Smooth muscle cell (in vitro differentiated cells): ENCODE results near the gene PDGFD. TPM values are rescaled to one million over a fixed set of nuclear protein-coding genes. Genes with fewer than 3 reads are reported as not detected.

ENCODE experiments used
- DNase-seq: peaks from one replicate; lab custom pipeline; 2025; ENCODE audit not compliant: unreplicated experiment; lab: John Stamatoyannopoulos, UW
- H2AFZ ChIP-seq: fragments of 200-600 bp; sonication (generic); 2 replicates; pipeline ENCODE4 v1.6.0; 2016; ENCODE audit warnings: antibody characterized with exemption, low read depth, mild to moderate bottlenecking
- H3F3A ChIP-seq: fragments of 200-600 bp; sonication (generic); 2 replicates; pipeline ENCODE4 v1.6.0; 2017; ENCODE audit warnings: antibody characterized with exemption, low read depth
- H3K27ac ChIP-seq: fragments of 200-600 bp; sonication (generic); 2 replicates; pipeline ENCODE4 v1.5.1; 2016; ENCODE audit warnings: low read depth, mild to moderate bottlenecking
- H3K27me3 ChIP-seq: fragments of 200-600 bp; sonication (generic); 2 replicates; pipeline ENCODE4 v1.6.1; 2016; ENCODE audit warnings: low read depth, mild to moderate bottlenecking
- H3K36me3 ChIP-seq: fragments of 200-600 bp; sonication (generic); 2 replicates; pipeline ENCODE4 v1.5.1; 2016; ENCODE audit warnings: low read depth
- H3K4me1 ChIP-seq: fragments of 200-600 bp; sonication (generic); 2 replicates; pipeline ENCODE4 v1.5.1; 2016; ENCODE audit warnings: low read depth
- H3K4me2 ChIP-seq: fragments of 200-600 bp; sonication (generic); 2 replicates; pipeline ENCODE4 v1.6.0; 2016; ENCODE audit warnings: mild to moderate bottlenecking
- H3K4me3 ChIP-seq: fragments of 200-600 bp; sonication (generic); 2 replicates; pipeline ENCODE4 v1.5.1; 2016; ENCODE audit warnings: mild to moderate bottlenecking
- H3K79me2 ChIP-seq: fragments of 200-600 bp; sonication (generic); 2 replicates; pipeline ENCODE4 v1.6.0; 2016; ENCODE audit warnings: low read depth, mild to moderate bottlenecking
- H3K9ac ChIP-seq: fragments of 200-600 bp; sonication (generic); 2 replicates; pipeline ENCODE4 v1.6.0; 2016; ENCODE audit warnings: low read depth
- H3K9me3 ChIP-seq: fragments of 200-600 bp; sonication (generic); replicated peaks from 2 replicates; pipeline ENCODE4 v1.5.1; 2016; ENCODE audit warnings: low read depth
- H4K20me1 ChIP-seq: fragments of 200-600 bp; sonication (generic); 2 replicates; pipeline ENCODE4 v1.6.0; 2016; ENCODE audit warnings: low read depth
- WGBS: methylation state at CpG from one replicate; pipeline ENCODE4 v1.1.7; 2016; ENCODE audit warnings: low lambda C conversion rate; 5-methylcytosine and 5-hydroxymethylcytosine counted together
- polyA plus RNA-seq: library from polyadenylated mRNA; unstranded; fragments of >200 nt; fragmentation: Nextera tagmentation; extraction: Ambion mirVana; gene quantifications from 2 replicates; pipeline ENCODE4 v1.2.1, GENCODE V29; 2016
- total RNA-seq: library from RNA; depleted of rRNA; stranded (reverse); fragments of >200 nt; gene quantifications from 2 replicates; pipeline ENCODE4 v1.2.3, GENCODE V29; 2014
- TF ChIP-seq, protein P1 (sequence below): fragments of 200-600 bp; sonication (generic); IDR thresholded peaks from 2 replicates; pipeline ENCODE4 v1.5.1; 2017; ENCODE audit warnings: borderline replicate concordance, mild to moderate bottlenecking, antibody characterized with exemption; ENCODE audit not compliant: insufficient read depth, poor library complexity, severe bottlenecking

The PDGFD gene
- total and polyA plus RNA-seq, 2 experiments from 2014 or later, result 1.5 to 10.0 TPM

- peak overlapping the region; percentile 30 for H3K4me2 ChIP-seq
- no peaks in the 10 kb centered on the region for H3K4me1 ChIP-seq
- no peak overlapping the region for H3K9ac ChIP-seq
- no peak for DNase-seq
- WGBS, result 62% methylated on average over 5 of the region's 5 CpGs
- H3K79me2 ChIP-seq, result no peaks in the 10 kb centered on the region
- H3K4me3 ChIP-seq, result no peak overlapping the region
- H3K9me3 ChIP-seq, result no peaks in the 10 kb centered on the region
- TF ChIP-seq, protein P1, sequence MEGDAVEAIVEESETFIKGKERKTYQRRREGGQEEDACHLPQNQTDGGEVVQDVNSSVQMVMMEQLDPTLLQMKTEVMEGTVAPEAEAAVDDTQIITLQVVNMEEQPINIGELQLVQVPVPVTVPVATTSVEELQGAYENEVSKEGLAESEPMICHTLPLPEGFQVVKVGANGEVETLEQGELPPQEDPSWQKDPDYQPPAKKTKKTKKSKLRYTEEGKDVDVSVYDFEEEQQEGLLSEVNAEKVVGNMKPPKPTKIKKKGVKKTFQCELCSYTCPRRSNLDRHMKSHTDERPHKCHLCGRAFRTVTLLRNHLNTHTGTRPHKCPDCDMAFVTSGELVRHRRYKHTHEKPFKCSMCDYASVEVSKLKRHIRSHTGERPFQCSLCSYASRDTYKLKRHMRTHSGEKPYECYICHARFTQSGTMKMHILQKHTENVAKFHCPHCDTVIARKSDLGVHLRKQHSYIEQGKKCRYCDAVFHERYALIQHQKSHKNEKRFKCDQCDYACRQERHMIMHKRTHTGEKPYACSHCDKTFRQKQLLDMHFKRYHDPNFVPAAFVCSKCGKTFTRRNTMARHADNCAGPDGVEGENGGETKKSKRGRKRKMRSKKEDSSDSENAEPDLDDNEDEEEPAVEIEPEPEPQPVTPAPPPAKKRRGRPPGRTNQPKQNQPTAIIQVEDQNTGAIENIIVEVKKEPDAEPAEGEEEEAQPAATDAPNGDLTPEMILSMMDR, result no peak
- H2AFZ ChIP-seq, result no peak overlapping the region
- no peaks in the 10 kb centered on the region for H3F3A ChIP-seq
- H3K27me3 ChIP-seq, result no peaks in the 10 kb centered on the region
- no peaks in the 10 kb centered on the region for H3K36me3 ChIP-seq
- H3K27ac ChIP-seq, result no peak overlapping the region
- H4K20me1 ChIP-seq, result no peaks in the 10 kb centered on the region
These were observed 57.7 kb downstream of the PDGFD start for GRCh38 chr11:104106136-104106754.

GRCh38 chr11:104105155-104105554, 58.8 kb downstream of the PDGFD start:
- H3K79me2 ChIP-seq, result no peaks in the 10 kb centered on the region
- 36% methylated on average over 1 of the region's 1 CpG for WGBS
- no peaks in the 10 kb centered on the region for H3K4me1 ChIP-seq
- H3K27ac ChIP-seq, result no peak overlapping the region
- no peak overlapping the region for H3K4me3 ChIP-seq
- TF ChIP-seq, protein P1, result no peak
- no peaks in the 10 kb centered on the region for H3K9me3 ChIP-seq
- H3K36me3 ChIP-seq, result no peaks in the 10 kb centered on the region
- H3F3A ChIP-seq, result no peaks in the 10 kb centered on the region
- no peak overlapping the region for H3K4me2 ChIP-seq
- H3K27me3 ChIP-seq, result no peaks in the 10 kb centered on the region
- H2AFZ ChIP-seq, result no peak overlapping the region
- no peak for DNase-seq
- H4K20me1 ChIP-seq, result no peaks in the 10 kb centered on the region
- no peak overlapping the region for H3K9ac ChIP-seq

DNA sequence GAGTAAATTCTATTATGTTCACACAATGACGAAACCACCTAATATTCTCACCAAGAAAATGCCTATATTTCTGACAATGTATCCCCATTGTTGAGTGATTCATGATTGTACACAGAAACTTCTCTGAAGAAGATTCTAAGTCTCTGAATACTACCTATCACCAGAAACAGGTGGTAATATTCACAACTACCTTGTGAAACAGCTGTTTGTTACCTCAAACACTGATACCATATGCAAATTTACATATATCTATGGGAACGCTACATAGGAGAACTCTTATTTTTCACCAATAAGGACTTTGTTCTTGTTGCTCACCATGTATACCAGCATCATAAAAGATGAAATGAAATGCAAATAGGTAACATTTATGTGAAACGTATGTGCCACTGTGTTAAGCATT, 59.3 kb downstream of the PDGFD start:
- TF ChIP-seq, protein P1, result no peak
- H3K27ac ChIP-seq, result no peak overlapping the region
- H3K27me3 ChIP-seq, result no peaks in the 10 kb centered on the region
- no peaks in the 10 kb centered on the region for H3K79me2 ChIP-seq
- H3K4me1 ChIP-seq, result no peaks in the 10 kb centered on the region
- H3K9me3 ChIP-seq, result no peaks in the 10 kb centered on the region
- no peaks in the 10 kb centered on the region for H3F3A ChIP-seq
- H2AFZ ChIP-seq, result no peak overlapping the region
- H3K4me3 ChIP-seq, result no peak overlapping the region
- no peak overlapping the region for H3K9ac ChIP-seq
- 92% methylated on average over 3 of the region's 3 CpGs for WGBS
- DNase-seq, result no peak
- no peak overlapping the region for H3K4me2 ChIP-seq
- no peaks in the 10 kb centered on the region for H4K20me1 ChIP-seq
- H3K36me3 ChIP-seq, result no peaks in the 10 kb centered on the region

DNA sequence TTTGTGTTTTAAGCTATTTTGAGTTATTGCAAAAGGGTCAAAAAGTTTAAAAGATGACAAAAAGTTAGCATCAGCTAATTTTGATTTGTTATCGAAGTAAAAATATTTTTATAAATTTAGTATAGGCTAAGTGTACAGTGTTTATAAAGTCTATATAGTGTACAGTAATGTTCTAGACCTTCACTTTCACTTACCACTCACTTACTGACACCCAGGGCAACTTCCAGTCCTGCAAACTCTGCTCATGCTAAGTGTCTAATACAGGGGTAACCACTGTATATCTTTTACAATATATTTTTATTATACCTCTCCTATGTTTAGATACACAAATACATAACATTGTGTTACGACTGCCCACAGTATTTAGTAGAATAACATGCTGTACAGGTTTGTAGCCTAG, 59.7 kb downstream of the PDGFD start:
- TF ChIP-seq, protein P1, result no peak
- Histone ChIP-seq H3K27ac (no peak overlapping the region), H3K27me3 (no peaks in the 10 kb centered on the region), H2AFZ (no peak overlapping the region), H3K36me3 (no peaks in the 10 kb centered on the region), H3K79me2 (no peaks in the 10 kb centered on the region), H3K9me3 (no peaks in the 10 kb centered on the region), H3K4me1 (no peaks in the 10 kb centered on the region), H3K9ac (no peak overlapping the region), H3F3A (no peaks in the 10 kb centered on the region), H3K4me2 (no peak overlapping the region), H4K20me1 (no peaks in the 10 kb centered on the region), H3K4me3 (no peak overlapping the region)
- 91% methylated on average over 2 of the region's 2 CpGs for WGBS
- DNase-seq, result no peak
